OCI-LY7 (cell line): Measurements from ENCODE around the gene IL17REL.

Experiments
- EZH2phosphoT487 ChIP-seq: fragments of 200-600 bp; sonication (generic); IDR thresholded peaks from 2 replicates; pipeline ENCODE4 v1.6.1; 2018; ENCODE audit warnings: low read depth, borderline replicate concordance, mild to moderate bottlenecking, mixed run types, antibody characterized with exemption, low read length, moderate library complexity, mixed read lengths
- TF ChIP-seq, protein P1 (sequence below): fragments of 200-600 bp; sonication (generic); conservative IDR thresholded peaks from 2 replicates; pipeline ENCODE4 v1.5.1; 2014; ENCODE audit warnings: mild to moderate bottlenecking, antibody characterized with exemption, low read length, moderate library complexity, mixed read lengths

DNA sequence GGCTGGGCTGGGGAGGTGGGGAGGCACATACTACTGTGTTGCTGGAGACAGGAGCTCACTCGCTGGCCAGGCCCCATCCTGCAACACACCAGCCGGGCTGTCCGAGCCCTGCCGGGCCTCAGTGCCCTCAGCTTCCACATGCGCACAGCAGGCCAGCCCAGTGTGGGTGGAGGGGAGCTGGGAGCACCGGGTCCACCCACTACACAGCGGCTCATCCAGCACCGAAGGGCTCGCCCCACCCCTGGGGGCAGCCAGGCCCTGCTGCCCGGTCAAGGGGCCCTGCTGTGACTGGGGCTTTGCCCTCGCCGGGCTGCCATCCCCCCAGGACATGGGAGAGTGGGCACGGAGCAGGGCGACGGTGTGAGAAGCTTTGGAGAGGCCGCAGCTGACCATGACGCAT, 36.3 kb upstream of the IL17REL start:
- TF ChIP-seq, protein P1, sequence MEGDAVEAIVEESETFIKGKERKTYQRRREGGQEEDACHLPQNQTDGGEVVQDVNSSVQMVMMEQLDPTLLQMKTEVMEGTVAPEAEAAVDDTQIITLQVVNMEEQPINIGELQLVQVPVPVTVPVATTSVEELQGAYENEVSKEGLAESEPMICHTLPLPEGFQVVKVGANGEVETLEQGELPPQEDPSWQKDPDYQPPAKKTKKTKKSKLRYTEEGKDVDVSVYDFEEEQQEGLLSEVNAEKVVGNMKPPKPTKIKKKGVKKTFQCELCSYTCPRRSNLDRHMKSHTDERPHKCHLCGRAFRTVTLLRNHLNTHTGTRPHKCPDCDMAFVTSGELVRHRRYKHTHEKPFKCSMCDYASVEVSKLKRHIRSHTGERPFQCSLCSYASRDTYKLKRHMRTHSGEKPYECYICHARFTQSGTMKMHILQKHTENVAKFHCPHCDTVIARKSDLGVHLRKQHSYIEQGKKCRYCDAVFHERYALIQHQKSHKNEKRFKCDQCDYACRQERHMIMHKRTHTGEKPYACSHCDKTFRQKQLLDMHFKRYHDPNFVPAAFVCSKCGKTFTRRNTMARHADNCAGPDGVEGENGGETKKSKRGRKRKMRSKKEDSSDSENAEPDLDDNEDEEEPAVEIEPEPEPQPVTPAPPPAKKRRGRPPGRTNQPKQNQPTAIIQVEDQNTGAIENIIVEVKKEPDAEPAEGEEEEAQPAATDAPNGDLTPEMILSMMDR: no peak
- no peak for TF ChIP-seq EZH2phosphoT487
